ENCODE data around the gene KIAA1958. TPM values are rescaled to one million over a fixed set of nuclear protein-coding genes. Genes with fewer than 3 reads are reported as not detected.

KIAA1958 gene
- total RNA-seq, 1 donor: 2.5 TPM

DNA sequence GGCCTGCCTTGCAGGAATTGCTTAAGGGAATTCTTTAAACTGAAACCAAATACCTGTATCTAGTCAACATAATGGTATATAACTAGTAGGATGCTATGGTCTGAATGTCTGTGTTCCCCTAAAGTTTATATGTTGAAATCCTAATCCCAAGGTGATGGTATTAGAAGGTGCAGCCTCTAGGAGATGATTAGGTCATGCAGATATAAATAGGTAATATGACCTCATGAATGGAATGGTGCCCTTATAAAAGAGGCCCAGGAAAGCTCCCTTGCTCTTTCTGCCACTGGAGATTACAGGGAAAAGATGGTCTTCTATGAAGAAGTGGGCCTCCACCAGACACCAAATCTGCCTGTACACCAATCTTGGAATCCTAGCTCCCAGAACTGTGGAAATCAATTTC is 7.4 kb upstream of the KIAA1958 start:
- Histone ChIP-seq H3K27ac (ENCODE audit: low read depth, low read length) (no peak overlapping the region), H3K79me2 (ENCODE audit: insufficient read depth, low read length) (no peaks in the 10 kb centered on the region), H3K4me2 (ENCODE audit: insufficient read depth, low read length) (no peak overlapping the region), H3K4me3 (ENCODE audit: insufficient read depth, low read length) (no peak overlapping the region), H2AFZ (ENCODE audit: low read length) (no peak overlapping the region), H4K20me1 (ENCODE audit: insufficient read depth, low read length) (no peaks in the 10 kb centered on the region), H3K4me1 (ENCODE audit: insufficient read depth, low read length) (no peaks in the 10 kb centered on the region), H3K9me3 (ENCODE audit: low read depth, low read length) (no peaks in the 10 kb centered on the region), H3K27me3 (ENCODE audit: insufficient read depth, low read length) (no peaks in the 10 kb centered on the region), H3K36me3 (ENCODE audit: insufficient read depth, low read length) (no peaks in the 10 kb centered on the region)
- TF ChIP-seq CTCF (IDR thresholded peaks at IDR 0.05; ENCODE audit: extremely low read depth, low read depth, low read length): no peak
- no peak for DNase-seq (ENCODE audit: insufficient read length, low spot score, missing footprints)

DNA sequence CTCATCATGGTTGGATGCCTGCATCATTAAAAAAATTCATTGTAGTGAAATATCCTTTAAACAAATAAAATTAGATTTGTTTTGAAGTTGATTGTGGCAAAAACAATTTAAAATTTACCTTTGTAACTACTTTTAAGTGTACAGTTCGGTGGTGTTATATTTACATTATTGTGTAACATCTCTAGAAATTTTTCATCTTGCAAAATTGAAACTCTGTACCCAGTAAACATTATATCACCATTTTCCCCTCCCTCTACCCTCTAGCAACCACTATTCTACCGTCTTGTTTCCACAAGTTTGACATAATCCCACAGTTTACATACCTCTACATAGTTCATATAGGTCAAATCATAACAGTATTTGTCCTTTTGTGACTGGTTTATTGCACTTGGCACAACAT is 2.0 kb upstream of the KIAA1958 start:
- no peak overlapping the region for H3K4me3 ChIP-seq (ENCODE audit: insufficient read depth, low read length)
- no peak for TF ChIP-seq CTCF (IDR thresholded peaks at IDR 0.05; ENCODE audit: extremely low read depth, low read depth, low read length)
- no peak for DNase-seq (ENCODE audit: insufficient read length, low spot score, missing footprints)
- H3K27ac ChIP-seq (ENCODE audit: low read depth, low read length): no peak overlapping the region
- no peaks in the 10 kb centered on the region for H3K27me3 ChIP-seq (ENCODE audit: insufficient read depth, low read length)
- peaks cover 4% of the 10 kb centered on the region for H3K79me2 ChIP-seq (ENCODE audit: insufficient read depth, low read length)
- H3K4me2 ChIP-seq (ENCODE audit: insufficient read depth, low read length): no peak overlapping the region
- H3K36me3 ChIP-seq (ENCODE audit: insufficient read depth, low read length): no peaks in the 10 kb centered on the region
- H2AFZ ChIP-seq (ENCODE audit: low read length): no peak overlapping the region
- H3K4me1 ChIP-seq (ENCODE audit: insufficient read depth, low read length): peaks cover 8% of the 10 kb centered on the region
- no peaks in the 10 kb centered on the region for H3K9me3 ChIP-seq (ENCODE audit: low read depth, low read length)
- no peaks in the 10 kb centered on the region for H4K20me1 ChIP-seq (ENCODE audit: insufficient read depth, low read length)

DNA sequence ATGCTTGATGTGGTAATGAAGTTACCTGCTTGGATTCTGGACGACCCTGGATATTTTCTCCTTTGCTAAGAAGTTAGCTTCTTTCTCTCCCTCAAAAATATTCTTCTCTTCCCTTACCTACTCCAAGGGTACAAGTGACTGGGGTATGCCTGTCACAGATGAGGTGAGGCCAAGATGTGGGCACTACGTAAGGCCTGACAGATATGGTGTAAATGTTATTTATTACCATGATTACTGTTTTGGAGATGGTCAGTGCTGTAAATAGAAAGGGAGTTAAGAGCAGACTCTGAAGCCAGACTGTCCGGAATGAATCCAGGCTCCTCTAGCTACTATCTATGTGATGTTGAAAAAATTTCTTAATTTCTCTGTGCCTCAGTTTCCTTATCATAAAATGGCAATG is 1.1 kb upstream of the KIAA1958 start:
- no peak overlapping the region for H2AFZ ChIP-seq (ENCODE audit: low read length)
- no peaks in the 10 kb centered on the region for H4K20me1 ChIP-seq (ENCODE audit: insufficient read depth, low read length)
- H3K4me1 ChIP-seq (ENCODE audit: insufficient read depth, low read length): peaks cover 8% of the 10 kb centered on the region
- peaks cover 4% of the 10 kb centered on the region for H3K79me2 ChIP-seq (ENCODE audit: insufficient read depth, low read length)
- peak; percentile 84 for DNase-seq (ENCODE audit: insufficient read length, low spot score, missing footprints)
- no peak overlapping the region for H3K27ac ChIP-seq (ENCODE audit: low read depth, low read length)
- peak overlapping the region; percentile 86 for H3K4me2 ChIP-seq (ENCODE audit: insufficient read depth, low read length)
- H3K4me3 ChIP-seq (ENCODE audit: insufficient read depth, low read length): no peak overlapping the region
- no peaks in the 10 kb centered on the region for H3K27me3 ChIP-seq (ENCODE audit: insufficient read depth, low read length)
- no peaks in the 10 kb centered on the region for H3K36me3 ChIP-seq (ENCODE audit: insufficient read depth, low read length)
- H3K9me3 ChIP-seq (ENCODE audit: low read depth, low read length): no peaks in the 10 kb centered on the region
- TF ChIP-seq CTCF (IDR thresholded peaks at IDR 0.05; ENCODE audit: extremely low read depth, low read depth, low read length): no peak

GRCh38 chr9:112487008-112487798 is 576 bp downstream of the KIAA1958 start:
- no peaks in the 10 kb centered on the region for H4K20me1 ChIP-seq (ENCODE audit: insufficient read depth, low read length)
- DNase-seq (ENCODE audit: insufficient read length, low spot score, missing footprints): peak; percentile 94
- H3K36me3 ChIP-seq (ENCODE audit: insufficient read depth, low read length): no peaks in the 10 kb centered on the region
- H3K4me2 ChIP-seq (ENCODE audit: insufficient read depth, low read length): peak overlapping the region; percentile 90
- no peaks in the 10 kb centered on the region for H3K27me3 ChIP-seq (ENCODE audit: insufficient read depth, low read length)
- no peak for TF ChIP-seq CTCF (IDR thresholded peaks at IDR 0.05; ENCODE audit: extremely low read depth, low read depth, low read length)
- peaks cover 8% of the 10 kb centered on the region for H3K4me1 ChIP-seq (ENCODE audit: insufficient read depth, low read length)
- H3K4me3 ChIP-seq (ENCODE audit: insufficient read depth, low read length): peak overlapping the region; percentile 81
- H3K27ac ChIP-seq (ENCODE audit: low read depth, low read length): no peak overlapping the region
- H2AFZ ChIP-seq (ENCODE audit: low read length): peak overlapping the region; percentile 91
- peaks cover 4% of the 10 kb centered on the region for H3K79me2 ChIP-seq (ENCODE audit: insufficient read depth, low read length)
- no peaks in the 10 kb centered on the region for H3K9me3 ChIP-seq (ENCODE audit: low read depth, low read length)

All from osteoblast (primary cell).